ENCODE results near the gene EPHA10. TPM values are rescaled to one million over a fixed set of nuclear protein-coding genes. Genes with fewer than 3 reads are reported as not detected.

Gene EPHA10
- total RNA-seq, 1 donor from 2014 or later = 0.97 TPM

DNA sequence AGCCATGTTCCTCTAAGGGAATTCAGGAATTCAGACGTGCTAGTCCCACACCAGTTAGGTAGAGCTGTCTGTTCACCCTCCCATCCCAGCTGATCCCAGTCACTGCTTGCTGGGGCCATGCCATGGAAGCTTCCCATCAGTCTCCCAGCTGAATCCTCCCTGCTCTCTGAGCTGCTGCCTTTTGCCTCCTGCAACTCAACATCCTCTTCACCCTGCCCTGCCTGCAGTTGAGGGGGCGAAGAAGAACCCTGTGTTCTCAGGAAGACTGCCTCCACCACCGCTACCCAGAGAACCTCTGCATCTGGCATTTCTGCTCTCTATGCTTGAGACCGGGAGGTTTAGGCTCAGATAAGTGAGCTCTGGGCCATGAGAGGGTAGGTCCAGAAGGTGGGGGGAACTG, 56.4 kb downstream of the EPHA10 start:
- no peak overlapping the region for H3K4me3 Mint-ChIP-seq
- no peak for DNase-seq (ENCODE audit: extremely low spot score, unreplicated experiment)
- no peaks in the 10 kb centered on the region for H3K9me3 Mint-ChIP-seq
- no peaks in the 10 kb centered on the region for H3K4me1 Mint-ChIP-seq (ENCODE audit: unreplicated experiment)
- TF ChIP-seq CTCF (conservative IDR thresholded peaks at IDR 0.05) = no peak
- peaks cover 17% of the 10 kb centered on the region for H3K36me3 Mint-ChIP-seq
- H3K27ac Mint-ChIP-seq = no peak overlapping the region
- no peaks in the 10 kb centered on the region for H3K27me3 Mint-ChIP-seq

DNA sequence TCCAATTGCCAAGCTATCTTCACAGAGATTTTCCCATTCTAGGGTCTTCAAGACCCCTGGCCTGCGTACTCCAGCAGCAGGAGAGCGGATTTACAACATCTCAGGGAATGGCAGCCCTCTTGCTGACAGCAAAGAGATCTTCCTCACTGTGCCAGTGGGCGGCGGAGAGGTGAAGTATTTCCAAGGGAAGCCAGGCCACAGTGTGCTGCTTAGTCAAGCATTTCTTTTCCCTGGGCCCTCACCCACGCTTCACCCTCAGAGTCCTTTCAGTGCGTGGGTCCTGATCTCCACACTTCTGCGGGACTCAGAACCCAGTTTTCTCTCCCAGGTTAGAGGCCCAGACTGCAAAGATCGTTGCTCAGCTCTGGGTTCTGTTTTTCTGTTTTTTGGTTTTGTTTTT, 59.5 kb downstream of the EPHA10 start:
- no peaks in the 10 kb centered on the region for H3K9me3 Mint-ChIP-seq
- peaks cover 25% of the 10 kb centered on the region for H3K36me3 Mint-ChIP-seq
- TF ChIP-seq CTCF (conservative IDR thresholded peaks at IDR 0.05) = no peak
- H3K4me3 Mint-ChIP-seq = no peak overlapping the region
- no peak overlapping the region for H3K27ac Mint-ChIP-seq
- no peak for DNase-seq (ENCODE audit: extremely low spot score, unreplicated experiment)
- H3K27me3 Mint-ChIP-seq = no peaks in the 10 kb centered on the region
- no peaks in the 10 kb centered on the region for H3K4me1 Mint-ChIP-seq (ENCODE audit: unreplicated experiment)

DNA sequence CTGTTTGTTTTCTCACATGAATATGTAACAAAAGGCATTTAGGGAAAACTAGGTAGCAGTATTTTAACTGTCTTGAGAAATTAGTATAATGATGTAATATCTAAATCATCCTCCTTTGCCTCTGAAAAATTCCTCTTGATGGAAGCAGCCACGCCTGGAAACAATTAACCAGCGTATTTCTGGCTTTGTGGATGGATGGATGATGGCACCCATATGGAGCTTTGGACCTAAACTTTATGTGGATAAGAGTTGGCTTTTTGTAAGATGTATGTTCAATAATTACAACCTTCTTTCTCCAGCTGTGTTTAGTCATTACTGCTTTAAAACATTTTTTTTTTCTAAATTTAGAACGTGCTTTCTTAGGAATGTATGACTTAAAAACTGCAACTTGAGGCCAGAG, 60.0 kb downstream of the EPHA10 start:
- H3K9me3 Mint-ChIP-seq = no peaks in the 10 kb centered on the region
- no peak for TF ChIP-seq CTCF (conservative IDR thresholded peaks at IDR 0.05)
- H3K4me3 Mint-ChIP-seq = no peak overlapping the region
- peaks cover 25% of the 10 kb centered on the region for H3K36me3 Mint-ChIP-seq
- H3K4me1 Mint-ChIP-seq (ENCODE audit: unreplicated experiment) = no peaks in the 10 kb centered on the region
- H3K27me3 Mint-ChIP-seq = no peaks in the 10 kb centered on the region
- H3K27ac Mint-ChIP-seq = no peak overlapping the region
- no peak for DNase-seq (ENCODE audit: extremely low spot score, unreplicated experiment)

DNA sequence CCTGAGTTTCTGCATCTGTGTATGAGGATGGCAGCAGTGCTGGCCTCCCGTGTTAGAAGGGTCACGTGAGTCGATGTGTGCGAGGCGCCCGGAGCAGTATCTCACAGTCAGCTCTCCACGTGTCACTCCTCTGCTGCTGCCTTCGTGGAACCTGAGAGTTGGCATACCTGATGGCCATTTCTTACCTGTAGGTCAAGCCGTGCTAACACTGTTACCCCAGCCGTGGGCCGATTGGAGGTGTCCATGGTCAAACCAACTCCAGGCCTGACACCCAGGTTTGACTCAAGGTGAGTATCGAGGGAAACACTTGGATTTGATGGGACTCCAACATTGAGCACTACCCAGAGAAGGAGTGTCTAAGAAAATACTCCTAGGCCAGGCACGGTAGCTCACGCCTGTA, 61.9 kb downstream of the EPHA10 start:
- no peak for TF ChIP-seq CTCF (conservative IDR thresholded peaks at IDR 0.05)
- H3K27me3 Mint-ChIP-seq = no peaks in the 10 kb centered on the region
- peaks cover 21% of the 10 kb centered on the region for H3K36me3 Mint-ChIP-seq
- H3K9me3 Mint-ChIP-seq = no peaks in the 10 kb centered on the region
- no peak overlapping the region for H3K27ac Mint-ChIP-seq
- H3K4me1 Mint-ChIP-seq (ENCODE audit: unreplicated experiment) = no peaks in the 10 kb centered on the region
- H3K4me3 Mint-ChIP-seq = no peak overlapping the region
- DNase-seq (ENCODE audit: extremely low spot score, unreplicated experiment) = no peak

- Mint-ChIP-seq H3K4me3 (no peak overlapping the region), H3K9me3 (no peaks in the 10 kb centered on the region), H3K27ac (no peak overlapping the region), H3K27me3 (no peaks in the 10 kb centered on the region), H3K36me3 (peaks cover 16% of the 10 kb centered on the region), H3K4me1 (ENCODE audit: unreplicated experiment) (no peaks in the 10 kb centered on the region)
- no peak for DNase-seq (ENCODE audit: extremely low spot score, unreplicated experiment)
- no peak for TF ChIP-seq CTCF (conservative IDR thresholded peaks at IDR 0.05)
These were observed 63.9 kb downstream of the EPHA10 start for GRCh38 chr1:37701051-37701450.

DNA sequence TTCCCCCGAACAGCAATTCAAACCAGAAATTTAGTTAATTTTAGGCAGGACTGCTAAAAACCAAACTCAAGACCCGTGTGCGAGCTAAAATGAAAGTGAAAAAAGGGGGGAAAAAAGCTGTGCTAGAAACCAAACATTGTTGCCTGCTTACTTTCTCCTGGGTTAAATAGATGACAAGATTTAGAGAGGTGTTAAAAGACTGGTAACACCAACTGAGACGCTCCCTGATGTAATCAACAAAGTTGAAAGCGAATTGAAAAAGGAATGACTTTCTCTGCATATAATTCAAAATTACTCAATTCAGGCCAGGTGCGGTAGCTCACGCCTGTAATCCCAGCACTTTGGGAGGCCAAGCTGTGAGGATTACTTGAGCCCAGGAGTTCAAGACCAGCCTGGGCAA, 65.8 kb downstream of the EPHA10 start:
- Mint-ChIP-seq H3K9me3 (no peaks in the 10 kb centered on the region), H3K27me3 (no peaks in the 10 kb centered on the region), H3K4me1 (ENCODE audit: unreplicated experiment) (no peaks in the 10 kb centered on the region), H3K27ac (no peak overlapping the region), H3K4me3 (no peak overlapping the region), H3K36me3 (peaks cover 17% of the 10 kb centered on the region)
- no peak for TF ChIP-seq CTCF (conservative IDR thresholded peaks at IDR 0.05)
- DNase-seq (ENCODE audit: extremely low spot score, unreplicated experiment) = no peak
